WTC11 (cell line): ENCODE results near the gene MCF2L.

Experiments
- ATF6 ChIP-seq: sonication (generic); formaldehyde crosslinking; IDR thresholded peaks from 2 replicates; pipeline ENCODE4 v1.8.1; 2023; ENCODE audit warnings: mild to moderate bottlenecking, missing genetic modification reagents
- CTCF ChIP-seq: fragments of 200-600 bp; IDR thresholded peaks from 2 replicates; pipeline ENCODE4 v1.8.0; 2022; ENCODE audit warnings: antibody characterized with exemption
- E2F1 ChIP-seq: sonication (generic); formaldehyde crosslinking; IDR thresholded peaks from 2 replicates; pipeline ENCODE4 v1.8.0; 2022; ENCODE audit warnings: mild to moderate bottlenecking, missing genetic modification reagents
- IRF1 ChIP-seq: sonication (generic); formaldehyde crosslinking; IDR thresholded peaks from 2 replicates; pipeline ENCODE4 v1.8.0; 2023; ENCODE audit warnings: missing genetic modification reagents
- NFE2L1 ChIP-seq: sonication (generic); formaldehyde crosslinking; IDR thresholded peaks from 2 replicates; pipeline ENCODE4 v1.8.1; 2023; ENCODE audit warnings: missing genetic modification reagents
- NR2C2 ChIP-seq: sonication (generic); formaldehyde crosslinking; IDR thresholded peaks from 2 replicates; pipeline ENCODE4 v1.8.0; 2022; ENCODE audit warnings: mild to moderate bottlenecking, missing genetic modification reagents
- PRDM15 ChIP-seq: sonication (generic); formaldehyde crosslinking; IDR thresholded peaks from 2 replicates; pipeline ENCODE4 v1.8.0; 2022; ENCODE audit warnings: missing genetic modification reagents

- TF ChIP-seq E2F1, result no peak
- TF ChIP-seq CTCF, result no peak
- TF ChIP-seq NFE2L1 (CRISPR knock-in tag), result no peak
- no peak for TF ChIP-seq IRF1 (CRISPR knock-in tag)
- no peak for TF ChIP-seq PRDM15
- no peak for TF ChIP-seq ATF6 (CRISPR knock-in tag)
- no peak for TF ChIP-seq NR2C2 (CRISPR knock-in tag)
Observed at GRCh38 chr13:113137691-113138298, 168.8 kb downstream of the MCF2L start.
